ENCODE data around the gene TBC1D22A.

TBC1D22A gene

GRCh38 chr22:47199261-47199978 lies 437.0 kb downstream of the TBC1D22A start:
- DNase-seq, result no peak

- DNase-seq, result no peak
Observed at GRCh38 chr22:47199979-47200272, 437.5 kb downstream of the TBC1D22A start.

- no peak for DNase-seq
Observed at GRCh38 chr22:47200273-47201051, 438.0 kb downstream of the TBC1D22A start.

- no peak for DNase-seq
Observed at GRCh38 chr22:47201186-47201995, 438.9 kb downstream of the TBC1D22A start.

- DNase-seq, result no peak
Observed at GRCh38 chr22:47201996-47202818, 439.8 kb downstream of the TBC1D22A start.

GRCh38 chr22:47202819-47203553 lies 440.5 kb downstream of the TBC1D22A start:
- DNase-seq, result no peak

GRCh38 chr22:47203554-47203991 lies 441.1 kb downstream of the TBC1D22A start:
- DNase-seq, result no peak

GRCh38 chr22:47204002-47204979 lies 441.8 kb downstream of the TBC1D22A start:
- DNase-seq, result no peak

- DNase-seq, result no peak
Observed at GRCh38 chr22:47205081-47205491, 442.6 kb downstream of the TBC1D22A start.

- DNase-seq, result no peak
Observed at GRCh38 chr22:47205554-47205953, 443.1 kb downstream of the TBC1D22A start.

GRCh38 chr22:47206164-47206563 lies 443.7 kb downstream of the TBC1D22A start:
- DNase-seq, result no peak

- no peak for DNase-seq
Observed at GRCh38 chr22:47206666-47207218, 444.3 kb downstream of the TBC1D22A start.

- DNase-seq, result no peak
Observed at GRCh38 chr22:47207387-47207786, 444.9 kb downstream of the TBC1D22A start.

GRCh38 chr22:47207846-47208554 lies 445.6 kb downstream of the TBC1D22A start:
- no peak for DNase-seq

- no peak for DNase-seq
Observed at GRCh38 chr22:47208630-47209029, 446.2 kb downstream of the TBC1D22A start.

GRCh38 chr22:47209040-47209514 lies 446.6 kb downstream of the TBC1D22A start:
- no peak for DNase-seq

GRCh38 chr22:47209547-47210023 lies 447.1 kb downstream of the TBC1D22A start:
- no peak for DNase-seq

GRCh38 chr22:47210112-47210657 lies 447.7 kb downstream of the TBC1D22A start:
- no peak for DNase-seq

- no peak for DNase-seq
Observed at GRCh38 chr22:47210686-47211085, 448.2 kb downstream of the TBC1D22A start.
